ENCODE data around the gene ABCG2. TPM values are rescaled to one million over a fixed set of nuclear protein-coding genes. Genes with fewer than 3 reads are reported as not detected.

The ABCG2 gene
- total RNA-seq, 1 experiment from 2014 or later, result 0.24 TPM

- Mint-ChIP-seq H3K27me3 (ENCODE audit: unreplicated experiment) (no peaks in the 10 kb centered on the region), H3K9me3 (ENCODE audit: low read depth, unreplicated experiment) (no peaks in the 10 kb centered on the region), H3K4me3 (ENCODE audit: low read depth, unreplicated experiment) (no peak overlapping the region), H3K27ac (ENCODE audit: unreplicated experiment) (no peak overlapping the region), H3K4me1 (ENCODE audit: low read depth, unreplicated experiment) (peaks cover 35% of the 10 kb centered on the region), H3K36me3 (ENCODE audit: insufficient read depth, unreplicated experiment) (no peaks in the 10 kb centered on the region)
- CTCF ChIA-PET, result no interaction called here
- TF ChIP-seq CTCF (IDR thresholded peaks at IDR 0.05; ENCODE audit: unreplicated experiment), result no peak
- intact Hi-C loops (cut with micrococcal nuclease; ENCODE audit: unreplicated experiment), result no loop called here
- BruUV-seq (replicated peaks), result no TSS peak
- DNase-seq, result no peak
Observed at GRCh38 chr4:88104902-88105610, 53.4 kb downstream of the ABCG2 start.

- BruUV-seq (replicated peaks), result no TSS peak
- DNase-seq, result no peak
- CTCF ChIA-PET, result interaction anchor here (0.7 kb wide), 1 partner anchor 121 kb away, joined by 3 read pairs; no protein-coding TSS in a partner anchor
- H3K27ac Mint-ChIP-seq (ENCODE audit: unreplicated experiment), result no peak overlapping the region
- H3K36me3 Mint-ChIP-seq (ENCODE audit: insufficient read depth, unreplicated experiment), result no peaks in the 10 kb centered on the region
- peaks cover 23% of the 10 kb centered on the region for H3K4me1 Mint-ChIP-seq (ENCODE audit: low read depth, unreplicated experiment)
- no peaks in the 10 kb centered on the region for H3K9me3 Mint-ChIP-seq (ENCODE audit: low read depth, unreplicated experiment)
- intact Hi-C loops (cut with micrococcal nuclease; ENCODE audit: unreplicated experiment), result no loop called here
- no peak for TF ChIP-seq CTCF (IDR thresholded peaks at IDR 0.05; ENCODE audit: unreplicated experiment)
- H3K4me3 Mint-ChIP-seq (ENCODE audit: low read depth, unreplicated experiment), result no peak overlapping the region
- H3K27me3 Mint-ChIP-seq (ENCODE audit: unreplicated experiment), result no peaks in the 10 kb centered on the region
Observed at GRCh38 chr4:88102026-88102425, 56.4 kb downstream of the ABCG2 start.

GRCh38 chr4:88101165-88101564, 57.3 kb downstream of the ABCG2 start:
- BruUV-seq (replicated peaks), result no TSS peak
- Mint-ChIP-seq H3K9me3 (ENCODE audit: low read depth, unreplicated experiment) (no peaks in the 10 kb centered on the region), H3K27ac (ENCODE audit: unreplicated experiment) (no peak overlapping the region), H3K27me3 (ENCODE audit: unreplicated experiment) (no peaks in the 10 kb centered on the region), H3K4me3 (ENCODE audit: low read depth, unreplicated experiment) (no peak overlapping the region), H3K36me3 (ENCODE audit: insufficient read depth, unreplicated experiment) (no peaks in the 10 kb centered on the region), H3K4me1 (ENCODE audit: low read depth, unreplicated experiment) (peaks cover 14% of the 10 kb centered on the region)
- intact Hi-C loops (cut with micrococcal nuclease; ENCODE audit: unreplicated experiment), result no loop called here
- CTCF ChIA-PET, result no interaction called here
- DNase-seq, result no peak
- TF ChIP-seq CTCF (IDR thresholded peaks at IDR 0.05; ENCODE audit: unreplicated experiment), result no peak

- intact Hi-C loops (cut with micrococcal nuclease; ENCODE audit: unreplicated experiment), result no loop called here
- CTCF ChIA-PET, result no interaction called here
Observed at GRCh38 chr4:88098993-88099752, 59.3 kb downstream of the ABCG2 start.

More at GRCh38 chr4:88098993-88099752, 59.3 kb downstream of the ABCG2 start:
- Mint-ChIP-seq H3K27ac (ENCODE audit: unreplicated experiment) (no peak overlapping the region), H3K9me3 (ENCODE audit: low read depth, unreplicated experiment) (no peaks in the 10 kb centered on the region), H3K27me3 (ENCODE audit: unreplicated experiment) (no peaks in the 10 kb centered on the region), H3K36me3 (ENCODE audit: insufficient read depth, unreplicated experiment) (no peaks in the 10 kb centered on the region), H3K4me3 (ENCODE audit: low read depth, unreplicated experiment) (no peak overlapping the region), H3K4me1 (ENCODE audit: low read depth, unreplicated experiment) (no peaks in the 10 kb centered on the region)
- BruUV-seq (replicated peaks), result no TSS peak
- no peak for TF ChIP-seq CTCF (IDR thresholded peaks at IDR 0.05; ENCODE audit: unreplicated experiment)
- no peak for DNase-seq
